Stimulated activated CD4-positive, alpha-beta T cell treated with anti-CD3 and anti-CD28 coated beads, Interleukin-2, amount 100 ng/mL, for 4 hours (primary cell): ENCODE data around the gene GCNT2.
"Not testable (repeated sequence)": the region's sequence is repeated elsewhere in the genome, so short reads cannot be mapped to it uniquely, and the experiment has no call there.

Experiments used
- DNase-seq: peaks from one replicate; pipeline ENCODE4 v3.0.0-alpha.2; 2020; ENCODE audit warnings: low read depth

Gene GCNT2

GRCh38 chr6:10514049-10514780 is 6.9 kb upstream of the GCNT2 start:
- DNase-seq = no peak

DNA sequence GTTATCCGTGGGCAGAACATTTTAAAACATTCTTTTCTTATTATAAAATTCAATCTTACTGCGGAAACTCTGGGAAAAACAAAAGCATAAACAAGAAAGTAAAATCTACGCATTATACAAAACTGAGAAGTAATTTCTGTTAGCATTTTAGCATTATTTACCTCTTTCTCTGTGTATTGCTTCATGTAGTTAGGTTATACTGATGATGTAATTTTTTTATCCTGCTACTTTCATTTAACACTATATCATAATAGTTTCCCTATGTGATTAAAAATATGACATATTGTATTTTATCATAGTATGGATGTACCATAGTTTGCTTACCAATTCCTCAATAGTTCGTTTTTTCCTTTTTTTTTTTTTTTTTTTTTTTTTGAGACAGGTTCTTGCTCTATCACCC is 4.2 kb upstream of the GCNT2 start:
- DNase-seq = no peak

DNA sequence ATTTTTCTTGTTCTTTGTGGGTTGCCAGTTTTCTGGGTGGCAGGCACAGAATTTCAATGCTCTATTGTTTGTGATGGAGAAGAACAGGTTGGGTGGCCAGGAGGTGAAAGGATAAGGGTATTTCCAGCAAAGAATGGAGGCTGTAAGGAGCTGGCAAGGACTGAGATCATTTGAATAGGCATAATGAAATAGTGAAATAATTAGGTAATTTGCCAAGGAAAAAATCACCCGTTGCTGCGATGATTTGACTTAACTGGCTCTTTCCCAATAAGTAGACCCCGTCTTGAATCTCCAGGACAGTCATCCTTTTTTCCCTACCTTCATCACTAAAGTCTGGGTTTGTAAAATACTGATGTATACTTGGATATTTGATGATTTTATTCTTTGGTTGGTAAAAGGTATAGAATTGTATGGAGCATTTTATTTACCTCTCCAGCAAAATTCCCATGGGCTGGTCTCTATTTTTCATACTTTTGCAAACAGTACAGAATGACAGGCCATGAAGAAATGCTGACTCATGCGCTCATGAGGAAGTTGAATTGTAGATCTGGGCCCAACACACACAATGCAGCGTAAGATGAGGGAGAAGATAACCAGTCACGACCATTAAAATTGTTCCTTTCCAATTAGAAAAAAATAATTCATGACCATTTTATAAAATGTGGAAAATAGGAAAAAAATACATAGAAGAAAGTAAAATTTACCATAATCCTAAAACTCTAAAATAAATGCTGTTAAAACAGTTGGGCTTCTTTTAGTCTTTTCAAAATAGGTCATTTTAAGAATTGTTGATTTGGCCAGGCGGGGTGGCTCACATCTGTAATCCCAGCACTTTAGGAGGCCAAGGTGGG is 2.4 kb upstream of the GCNT2 start:
- DNase-seq = no peak

GRCh38 chr6:10519408-10519697 is 1.8 kb upstream of the GCNT2 start:
- not testable (repeated sequence) for DNase-seq

GRCh38 chr6:10520468-10520867 is 683 bp upstream of the GCNT2 start:
- no peak for DNase-seq

DNA sequence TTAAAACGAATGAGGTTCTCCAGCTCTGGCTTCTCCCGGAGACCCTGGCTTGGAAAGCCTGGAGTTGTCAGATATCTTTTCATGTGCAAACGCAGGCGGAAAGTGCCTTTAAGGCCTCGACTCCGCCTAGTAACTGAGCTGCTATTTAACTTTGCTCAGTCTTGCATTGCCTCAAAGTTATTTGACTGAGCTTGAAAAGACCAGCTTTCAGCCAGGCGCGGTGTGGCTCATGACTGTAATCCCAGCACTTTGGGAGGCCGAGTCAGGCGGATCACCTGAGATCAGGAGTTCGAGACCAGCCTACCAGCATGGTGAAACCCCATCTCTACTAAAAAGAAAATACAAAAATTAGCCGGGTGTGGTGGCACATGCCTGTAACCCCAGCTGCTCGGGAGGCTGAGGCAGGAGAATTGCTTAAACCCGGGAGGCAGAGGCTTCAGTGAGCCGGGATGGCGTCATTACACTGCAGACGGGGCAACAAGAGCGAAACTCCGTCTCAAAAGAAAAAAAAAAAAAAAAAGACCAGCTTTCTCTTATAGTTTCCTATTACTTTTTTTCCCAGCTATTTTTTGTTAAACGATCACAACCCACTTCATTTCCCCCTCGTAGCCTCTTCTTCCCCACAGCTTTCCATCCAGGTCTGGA is 1.9 kb downstream of the GCNT2 start:
- no peak for DNase-seq

- no peak for DNase-seq
These were observed 5.0 kb downstream of the GCNT2 start for GRCh38 chr6:10526156-10526555.

- DNase-seq = no peak
These were observed 7.2 kb downstream of the GCNT2 start for GRCh38 chr6:10528158-10528981.

GRCh38 chr6:10529231-10529801 is 8.2 kb downstream of the GCNT2 start:
- DNase-seq = no peak

DNA sequence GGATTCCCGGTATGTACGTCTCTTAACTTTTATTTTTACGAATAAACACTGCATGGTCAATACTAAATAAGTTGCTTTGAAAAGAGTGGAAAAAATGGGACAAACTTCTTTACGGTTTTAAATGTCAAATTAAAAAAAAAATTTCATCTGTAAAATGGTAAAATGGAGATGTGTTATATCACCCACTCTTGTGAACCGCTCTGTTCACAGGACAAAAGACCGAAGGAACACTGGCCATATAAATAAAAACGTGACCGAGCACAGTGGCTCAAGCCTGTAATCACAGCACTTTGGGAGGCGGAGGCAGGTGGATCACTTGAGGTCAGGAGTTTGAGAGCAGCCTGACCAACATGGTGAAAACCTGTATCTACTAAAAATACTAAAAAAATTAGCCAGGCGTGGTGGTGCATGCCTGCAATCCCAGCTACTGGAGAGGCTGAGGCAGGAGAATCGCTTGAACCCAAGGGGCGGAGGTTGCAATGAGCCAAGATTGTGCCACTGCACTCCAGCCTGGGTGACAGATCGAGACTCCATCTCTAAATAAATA is 8.8 kb downstream of the GCNT2 start:
- not testable (repeated sequence) for DNase-seq

DNA sequence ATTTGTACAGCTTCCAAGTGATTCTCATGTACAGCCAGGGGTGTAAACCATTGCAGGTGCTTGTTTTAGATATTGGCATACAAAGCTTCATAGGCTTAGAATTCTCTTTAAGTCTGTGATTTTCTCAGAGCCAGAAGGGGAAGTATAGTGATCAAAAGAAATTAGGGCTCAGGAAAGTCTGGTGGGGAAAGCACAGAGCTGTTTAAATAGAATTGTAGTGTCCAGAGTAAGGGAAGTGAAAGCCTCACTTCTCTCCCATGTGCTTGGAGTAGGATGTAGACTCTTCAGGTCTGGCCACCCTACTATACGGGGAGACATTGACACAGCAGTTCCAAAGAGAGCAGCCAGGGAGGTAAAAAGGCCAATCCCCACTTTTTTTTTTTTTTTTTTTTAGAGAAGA is 10.4 kb downstream of the GCNT2 start:
- DNase-seq = no peak

- DNase-seq = no peak
These were observed 10.8 kb downstream of the GCNT2 start for GRCh38 chr6:10531942-10532341.

DNA sequence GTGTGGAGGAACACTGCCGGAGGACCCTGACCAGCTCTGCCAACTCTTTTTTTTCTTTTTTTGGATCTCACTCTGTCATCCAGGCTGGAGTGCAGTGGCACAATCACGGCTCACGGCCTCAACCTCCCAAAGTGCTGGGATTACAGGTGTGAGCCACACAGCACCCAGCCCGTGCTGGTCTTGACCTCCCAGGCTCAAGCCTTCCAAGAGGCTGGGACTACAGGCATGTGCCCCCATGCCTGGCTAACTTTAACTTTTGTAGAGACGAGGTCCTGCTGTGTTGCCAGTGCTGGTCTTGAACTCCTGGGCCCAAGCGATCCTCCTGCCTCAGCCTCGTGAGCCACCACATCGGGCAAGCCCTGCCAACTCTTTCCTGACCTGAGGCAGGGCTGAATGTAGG is 11.2 kb downstream of the GCNT2 start:
- DNase-seq = no peak

DNA sequence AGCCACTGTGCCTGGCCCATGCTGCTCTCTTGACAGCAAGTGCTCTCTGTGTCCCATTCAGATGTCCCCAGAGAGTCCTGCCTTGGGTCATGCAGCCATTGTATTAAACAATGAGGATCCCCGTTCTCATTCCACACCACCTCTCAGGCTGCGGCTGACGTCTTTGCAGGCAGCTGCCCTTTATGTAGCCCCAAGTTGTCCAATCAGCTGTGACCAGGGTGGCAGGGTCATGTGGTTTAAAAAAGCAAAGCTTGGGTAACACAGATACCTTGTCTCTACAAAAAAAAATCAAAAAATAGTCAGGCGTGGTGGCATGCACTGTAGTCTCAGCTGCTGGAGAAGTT is 13.2 kb downstream of the GCNT2 start:
- DNase-seq = no peak

DNA sequence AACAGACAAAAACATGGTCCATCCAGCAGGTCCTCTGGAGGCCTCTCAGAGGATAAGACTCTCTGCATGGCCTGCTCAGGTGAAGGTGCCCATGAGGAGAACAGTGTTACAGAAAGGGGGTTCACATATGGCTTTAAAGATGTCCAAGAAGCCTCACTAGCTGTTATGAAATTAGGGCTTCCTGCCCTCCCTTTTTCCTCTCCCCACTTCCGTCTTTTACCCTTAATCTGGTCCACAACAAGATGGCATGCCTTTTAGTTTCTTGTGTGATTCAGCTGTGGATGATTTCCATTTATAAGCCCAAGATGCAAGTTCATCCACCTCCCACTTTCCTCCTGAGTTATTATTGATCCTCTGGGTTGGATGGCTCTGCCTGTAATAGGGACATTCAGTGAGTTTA is 14.0 kb downstream of the GCNT2 start:
- DNase-seq = no peak

DNA sequence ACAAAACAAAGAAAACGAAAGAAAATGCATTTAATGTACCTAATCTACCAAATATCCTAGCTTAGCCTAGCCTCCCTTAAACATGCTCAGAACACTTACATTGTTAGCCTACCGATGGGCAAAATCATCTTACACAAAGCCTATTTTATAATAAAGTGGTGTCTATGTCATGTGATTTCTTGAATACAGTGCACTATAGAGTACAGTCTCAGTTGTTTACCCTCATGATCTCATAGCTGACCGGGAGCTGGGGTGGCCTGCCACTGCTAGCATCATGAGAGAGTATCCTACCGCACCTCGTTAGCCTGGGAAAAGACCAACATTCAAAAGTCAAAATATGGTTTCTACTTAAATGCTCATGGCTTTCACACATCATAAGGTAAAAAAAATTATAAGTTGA is 16.6 kb downstream of the GCNT2 start:
- no peak for DNase-seq

DNA sequence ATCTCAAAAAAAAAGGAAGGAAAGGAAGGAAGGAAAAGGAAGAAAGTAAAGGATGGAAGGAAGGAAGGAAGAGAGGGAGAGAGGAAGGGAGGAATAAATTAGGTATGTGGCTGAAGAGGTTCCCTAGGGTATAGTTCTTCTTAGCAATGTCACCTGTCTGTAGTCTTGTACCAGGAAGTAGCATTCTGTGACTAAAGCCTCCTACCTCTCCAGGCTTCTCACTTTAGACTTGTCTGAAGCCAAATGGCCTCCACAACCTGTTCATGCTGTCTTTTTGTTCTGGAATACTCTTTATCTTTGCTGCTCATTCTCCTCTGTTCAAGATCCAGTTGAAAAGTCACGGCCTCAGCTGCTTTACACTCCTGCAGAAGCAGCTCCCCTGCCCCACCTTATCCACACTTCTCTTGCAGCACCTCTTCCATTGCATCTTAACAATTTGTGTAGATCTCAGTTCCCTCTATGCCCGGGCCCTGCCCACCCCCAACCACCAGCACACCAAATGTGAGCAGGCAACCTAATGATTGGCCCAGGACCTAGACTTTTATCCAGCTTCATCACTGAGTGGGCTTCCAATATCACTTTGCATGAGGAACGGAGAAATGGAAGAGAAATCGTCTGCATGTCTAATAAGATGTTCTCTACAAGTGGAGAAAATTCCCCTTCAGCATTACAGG is 19.1 kb downstream of the GCNT2 start:
- DNase-seq = no peak

- DNase-seq = no peak
These were observed 20.4 kb downstream of the GCNT2 start for GRCh38 chr6:10541591-10541990.

- no peak for DNase-seq
These were observed 21.1 kb downstream of the GCNT2 start for GRCh38 chr6:10542213-10542612.

- no peak for DNase-seq
These were observed 22.3 kb downstream of the GCNT2 start for GRCh38 chr6:10543488-10543887.

DNA sequence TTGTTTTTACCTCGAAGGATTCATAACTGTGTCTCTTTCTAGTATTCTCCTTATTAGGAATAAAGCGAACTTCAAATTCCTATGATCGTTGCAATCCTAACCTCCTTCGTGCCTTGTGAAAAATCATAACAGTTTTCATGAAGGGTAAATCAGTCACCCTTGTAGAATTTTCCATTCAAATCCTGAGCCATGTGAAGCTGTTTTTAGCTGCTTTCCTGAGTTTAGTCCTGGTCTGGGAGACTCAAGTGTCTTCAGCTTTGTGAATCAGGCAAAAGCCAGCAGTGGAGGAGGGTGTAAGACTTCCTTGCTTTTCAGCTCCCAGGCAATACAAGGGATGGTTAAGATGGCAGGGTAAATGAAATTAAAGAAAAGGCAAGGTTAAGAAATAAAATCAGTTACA is 24.3 kb downstream of the GCNT2 start:
- no peak for DNase-seq
